GM12891 (cell line): ENCODE results near the gene PGAM2.

Experiments
- PAX5 ChIP-seq: IDR thresholded peaks from 2 replicates; pipeline ENCODE4 v1.6.1; 2011; ENCODE audit warnings: low read length, moderate library complexity, mild to moderate bottlenecking; ENCODE audit not compliant: insufficient read depth, severe bottlenecking
- POLR2A ChIP-seq: IDR thresholded peaks from 2 replicates; pipeline ENCODE4 v1.6.1; 2011; ENCODE audit warnings: low read depth, low read length, control low read depth
- POLR2AphosphoS5 ChIP-seq: IDR thresholded peaks from 2 replicates; pipeline ENCODE4 v1.6.1; 2011; ENCODE audit warnings: low read depth, low read length, control low read depth
- POU2F2 ChIP-seq: IDR thresholded peaks from 2 replicates; pipeline ENCODE4 v1.6.1; 2011; ENCODE audit warnings: low read depth, mild to moderate bottlenecking, control low read depth, low read length, moderate library complexity
- SPI1 ChIP-seq: IDR thresholded peaks from 2 replicates; pipeline ENCODE4 v1.6.1; 2011; ENCODE audit warnings: low read depth, low read length, control low read depth
- TAF1 ChIP-seq: IDR thresholded peaks from 2 replicates; pipeline ENCODE4 v1.6.1; 2011; ENCODE audit warnings: low read depth, low read length, control low read depth

DNA sequence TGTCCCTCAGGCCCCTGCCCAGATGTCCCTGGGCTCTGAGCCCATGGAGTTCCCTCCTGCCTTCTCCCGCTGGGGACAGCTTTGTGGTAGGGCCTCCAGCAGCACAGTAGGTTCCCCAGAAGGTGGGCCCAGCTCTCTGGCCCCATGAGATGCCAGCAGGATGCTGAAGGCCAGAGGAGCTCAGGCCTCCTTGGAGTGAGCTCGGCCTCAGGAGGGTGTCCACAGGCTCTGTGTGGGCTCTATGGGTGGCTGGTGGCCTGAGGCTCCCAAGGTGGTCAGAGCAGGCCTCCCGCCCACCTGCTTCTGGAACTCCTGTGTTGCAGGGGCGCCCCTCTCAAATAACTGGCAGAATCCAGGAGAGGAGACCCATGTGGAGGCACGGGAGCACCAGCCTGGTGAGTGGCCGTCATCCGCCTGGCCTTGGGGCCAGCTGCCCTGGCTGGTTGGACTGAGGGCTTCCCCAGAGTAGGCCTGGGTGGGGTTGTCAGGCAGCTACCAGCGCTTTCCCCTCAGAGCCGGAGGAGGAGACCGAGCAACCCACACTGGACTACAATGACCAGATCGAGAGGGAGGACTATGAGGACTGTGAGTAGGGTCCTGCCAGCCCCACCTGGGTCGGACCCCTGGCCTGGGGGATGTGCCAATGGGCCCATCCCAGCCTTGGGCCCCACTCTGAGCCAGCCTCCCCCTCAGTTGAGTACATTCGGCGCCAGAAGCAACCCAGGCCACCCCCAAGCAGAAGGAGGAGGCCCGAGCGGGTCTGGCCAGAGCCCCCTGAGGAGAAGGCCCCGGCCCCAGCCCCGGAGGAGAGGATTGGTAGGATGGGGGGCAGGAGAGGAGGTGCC, 42.0 kb upstream of the PGAM2 start:
- TF ChIP-seq POLR2A (no peak), TAF1 (no peak), POLR2AphosphoS5 (no peak), SPI1 (no peak), PAX5 (no peak), POU2F2 (no peak)
